Trophoblast cell (in vitro differentiated cells and primary cell): Measurements from ENCODE around the gene SCRN3.

Source experiments
- DNase-seq, 2 donors: peaks; one replicate each; pipeline ENCODE4 v3.0.0-alpha.2; 2016
- H2AFZ ChIP-seq: 2 replicates; pipeline ENCODE4 v1.6.1; 2013; ENCODE audit warnings: low read length, moderate library complexity, mild to moderate bottlenecking; ENCODE audit not compliant: insufficient read depth, poor library complexity
- H2AK5ac ChIP-seq: 2 replicates; pipeline ENCODE4 v1.6.1; 2013; ENCODE audit warnings: mild to moderate bottlenecking, low read length
- H2BK120ac ChIP-seq: 2 replicates; pipeline ENCODE4 v1.6.1; 2013; ENCODE audit warnings: low read length, mild to moderate bottlenecking, moderate library complexity; ENCODE audit not compliant: insufficient read depth, poor library complexity
- H2BK12ac ChIP-seq: 2 replicates; pipeline ENCODE4 v1.6.1; 2013; ENCODE audit warnings: mild to moderate bottlenecking, low read length, moderate library complexity
- H2BK5ac ChIP-seq: 2 replicates; pipeline ENCODE4 v1.6.1; 2013; ENCODE audit warnings: low read length, low read depth, moderate library complexity, mild to moderate bottlenecking; ENCODE audit not compliant: poor library complexity
- H3K14ac ChIP-seq: 2 replicates; pipeline ENCODE4 v1.6.1; 2013; ENCODE audit warnings: mild to moderate bottlenecking, low read length
- H3K18ac ChIP-seq: 2 replicates; pipeline ENCODE4 v1.6.1; 2013; ENCODE audit warnings: mild to moderate bottlenecking, low read length
- H3K23ac ChIP-seq: 2 replicates; pipeline ENCODE4 v1.6.1; 2013; ENCODE audit warnings: low read length
- H3K27ac ChIP-seq: 2 replicates; pipeline ENCODE4 v1.5.1; 2013; ENCODE audit warnings: low read depth, mild to moderate bottlenecking, inconsistent platforms, low read length, moderate library complexity
- H3K27me3 ChIP-seq: 2 replicates; pipeline ENCODE4 v1.6.1; 2013; ENCODE audit warnings: inconsistent platforms, mild to moderate bottlenecking, low read length, moderate library complexity; ENCODE audit not compliant: insufficient read depth
- H3K36me3 ChIP-seq, 2 experiments: 1 replicate in 1 of 2; 2 replicates in 1 of 2; pipeline ENCODE4 v1.6.1; 2013; ENCODE audit warnings: low read length in 2 of 2, mild to moderate bottlenecking in 2 of 2, moderate library complexity in 1 of 2; ENCODE audit not compliant: insufficient read depth in 2 of 2, control insufficient read depth in 1 of 2
- H3K4ac ChIP-seq: 2 replicates; pipeline ENCODE4 v1.6.1; 2013; ENCODE audit warnings: low read depth, mild to moderate bottlenecking, low read length, moderate library complexity
- H3K4me1 ChIP-seq, 2 experiments: 1 replicate in 1 of 2; 2 replicates in 1 of 2; pipeline ENCODE4 v1.6.1; 2013; ENCODE audit warnings: low read length in 2 of 2, mild to moderate bottlenecking in 2 of 2, moderate library complexity in 1 of 2; ENCODE audit not compliant: insufficient read depth in 2 of 2, control insufficient read depth in 1 of 2
- H3K4me2 ChIP-seq: 2 replicates; pipeline ENCODE4 v1.6.1; 2013; ENCODE audit warnings: inconsistent platforms, mild to moderate bottlenecking, low read length, moderate library complexity
- H3K4me3 ChIP-seq: 2 replicates; pipeline ENCODE4 v1.5.1; 2013; ENCODE audit warnings: mild to moderate bottlenecking, low read depth, low read length, inconsistent platforms
- H3K79me1 ChIP-seq: one replicate; pipeline ENCODE4 v1.6.1; 2013; ENCODE audit warnings: low read length
- H3K79me2 ChIP-seq: 2 replicates; pipeline ENCODE4 v1.6.1; 2013; ENCODE audit warnings: low read length, mild to moderate bottlenecking; ENCODE audit not compliant: control insufficient read depth, insufficient read depth, poor library complexity
- H3K9ac ChIP-seq: 2 replicates; pipeline ENCODE4 v1.6.1; 2013; ENCODE audit warnings: mild to moderate bottlenecking, low read length
- H3K9me3 ChIP-seq: 2 replicates; pipeline ENCODE4 v1.6.1; 2013; ENCODE audit warnings: low read depth, mild to moderate bottlenecking, control low read depth, inconsistent platforms, low read length; ENCODE audit not compliant: insufficient read depth
- H4K12ac ChIP-seq: 2 replicates; pipeline ENCODE4 v1.6.1; 2013; ENCODE audit warnings: low read depth, mild to moderate bottlenecking, low read length, moderate library complexity
- H4K8ac ChIP-seq: 2 replicates; pipeline ENCODE4 v1.6.1; 2013; ENCODE audit warnings: low read depth, mild to moderate bottlenecking, low read length, moderate library complexity
- H4K91ac ChIP-seq: one replicate; pipeline ENCODE4 v1.6.1; 2013; ENCODE audit warnings: low read depth, mild to moderate bottlenecking, low read length, moderate library complexity
- WGBS: extraction: QIAGEN DNeasy Blood & Tissue Kit; methylation state at CpG from one replicate; pipeline ENCODE4 v1.1.7; 2013; ENCODE audit warnings: missing lambda C conversion rate; ENCODE audit not compliant: insufficient read length, insufficient coverage; ENCODE audit errors: extremely low coverage; 5-methylcytosine and 5-hydroxymethylcytosine counted together

Gene SCRN3

DNA sequence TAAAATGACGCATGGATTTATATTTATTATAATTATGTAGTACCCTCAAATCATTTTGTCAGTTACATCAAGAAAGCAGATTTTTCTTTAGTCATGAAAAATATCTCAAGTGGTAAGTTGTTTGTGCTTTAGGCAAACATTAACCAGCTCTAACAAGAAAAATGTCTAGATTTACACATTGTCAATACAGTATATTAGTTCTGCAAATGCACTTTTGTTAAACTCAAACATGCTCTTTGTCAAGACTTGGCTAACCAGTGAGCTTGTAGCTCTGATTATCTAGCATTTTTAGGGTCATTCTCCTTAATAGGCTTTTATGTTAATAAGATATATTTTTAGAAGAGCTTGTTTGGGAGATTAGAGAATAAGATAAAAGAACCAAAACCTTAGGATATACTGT, 32.7 kb downstream of the SCRN3 start:
- Histone ChIP-seq H3K27me3 (no peaks in the 10 kb centered on the region), H3K27ac (no peak overlapping the region), H2BK12ac (no peak overlapping the region), H2BK5ac (no peak overlapping the region), H3K4me2 (no peak overlapping the region), H3K79me1 (no peaks in the 10 kb centered on the region), H3K9me3 (no peaks in the 10 kb centered on the region), H3K14ac (no peak overlapping the region), H3K4ac (no peak overlapping the region), H4K12ac (no peak overlapping the region), H2BK120ac (no peak overlapping the region), H3K23ac (no peak overlapping the region), H4K91ac (no peak overlapping the region), H3K4me1 (no peaks in the 10 kb centered on the region), H4K8ac (no peak overlapping the region), H3K18ac (no peak overlapping the region), H3K79me2 (no peaks in the 10 kb centered on the region), H2AFZ (no peak overlapping the region), H3K9ac (no peak overlapping the region), H3K36me3 (peaks cover 0 to 2% of the 10 kb centered on the region in 2 experiments), H3K4me3 (no peak overlapping the region), H2AK5ac (no peak overlapping the region)
- no peak for DNase-seq
- no CpG with 5 or more reads among the region's 1 CpG for whole genome bisulfite sequencing

DNA sequence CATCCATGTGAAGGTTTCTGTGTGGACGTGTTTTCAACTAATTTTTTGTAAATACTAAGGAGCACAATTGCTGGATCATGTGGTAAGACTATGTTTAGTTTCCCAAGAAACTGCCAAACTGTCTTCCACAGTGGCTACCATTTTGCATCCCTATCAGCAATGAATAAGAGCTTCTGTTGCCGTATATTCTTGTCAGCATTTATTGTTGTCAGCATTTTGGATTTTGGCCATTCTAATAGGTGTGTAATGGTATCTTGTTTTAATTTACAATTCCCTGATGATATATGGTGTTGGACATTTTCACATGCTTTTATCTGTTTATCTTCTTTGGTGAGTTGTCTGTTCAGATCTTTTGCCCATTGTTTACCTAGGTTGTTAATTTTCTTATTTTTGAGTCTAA, 34.5 kb downstream of the SCRN3 start:
- H3K79me2 ChIP-seq: no peaks in the 10 kb centered on the region
- no peak overlapping the region for H3K14ac ChIP-seq
- H3K4me3 ChIP-seq: no peak overlapping the region
- peaks cover 0 to 2% of the 10 kb centered on the region in 2 experiments for H3K36me3 ChIP-seq
- H3K4me2 ChIP-seq: no peak overlapping the region
- H2AFZ ChIP-seq: no peak overlapping the region
- no peak overlapping the region for H2BK12ac ChIP-seq
- no peak overlapping the region for H2BK120ac ChIP-seq
- H3K4ac ChIP-seq: no peak overlapping the region
- no peak overlapping the region for H4K12ac ChIP-seq
- no peak overlapping the region for H3K23ac ChIP-seq
- no peaks in the 10 kb centered on the region for H3K9me3 ChIP-seq
- no peak overlapping the region for H2BK5ac ChIP-seq
- H3K27ac ChIP-seq: no peak overlapping the region
- no peak overlapping the region for H3K18ac ChIP-seq
- H4K8ac ChIP-seq: no peak overlapping the region
- no peak overlapping the region for H4K91ac ChIP-seq
- no peaks in the 10 kb centered on the region for H3K4me1 ChIP-seq
- no peaks in the 10 kb centered on the region for H3K79me1 ChIP-seq
- no peak overlapping the region for H3K9ac ChIP-seq
- no peaks in the 10 kb centered on the region for H3K27me3 ChIP-seq
- WGBS: no CpG with 5 or more reads among the region's 2 CpGs
- H2AK5ac ChIP-seq: no peak overlapping the region
- DNase-seq: no peak

DNA sequence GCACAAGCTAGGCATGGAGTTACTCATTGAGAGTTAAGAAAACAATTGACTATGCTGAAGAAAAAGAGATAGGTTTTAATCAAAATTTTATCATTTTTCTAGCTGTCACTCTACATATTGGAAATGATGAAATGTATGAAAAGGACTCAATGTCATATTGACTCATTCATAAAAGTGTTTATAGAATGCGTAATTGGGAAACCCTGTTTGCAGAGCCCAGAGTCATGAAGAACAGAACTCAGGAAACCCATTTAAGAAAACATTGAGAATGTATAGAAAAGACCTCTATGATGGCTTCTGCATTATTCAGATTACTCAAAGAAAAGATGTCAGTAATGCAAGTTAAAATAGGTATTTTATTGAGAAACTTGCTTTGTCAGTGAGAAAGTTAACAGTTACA, 36.4 kb downstream of the SCRN3 start:
- Histone ChIP-seq H2BK12ac (no peak overlapping the region), H3K4ac (no peak overlapping the region), H4K8ac (no peak overlapping the region), H3K27ac (no peak overlapping the region), H3K4me3 (no peak overlapping the region), H3K79me2 (no peaks in the 10 kb centered on the region), H3K4me2 (no peak overlapping the region), H3K4me1 (no peaks in the 10 kb centered on the region), H3K18ac (no peak overlapping the region), H3K23ac (no peak overlapping the region), H3K79me1 (no peaks in the 10 kb centered on the region), H2BK5ac (no peak overlapping the region), H4K12ac (no peak overlapping the region), H2AFZ (no peak overlapping the region), H3K36me3 (peaks cover 0 to 2% of the 10 kb centered on the region in 2 experiments), H3K27me3 (no peaks in the 10 kb centered on the region), H3K9me3 (no peaks in the 10 kb centered on the region), H3K14ac (no peak overlapping the region), H2AK5ac (no peak overlapping the region), H3K9ac (no peak overlapping the region), H4K91ac (no peak overlapping the region), H2BK120ac (no peak overlapping the region)
- no CpG with 5 or more reads among the region's 1 CpG for WGBS
- DNase-seq: no peak

DNA sequence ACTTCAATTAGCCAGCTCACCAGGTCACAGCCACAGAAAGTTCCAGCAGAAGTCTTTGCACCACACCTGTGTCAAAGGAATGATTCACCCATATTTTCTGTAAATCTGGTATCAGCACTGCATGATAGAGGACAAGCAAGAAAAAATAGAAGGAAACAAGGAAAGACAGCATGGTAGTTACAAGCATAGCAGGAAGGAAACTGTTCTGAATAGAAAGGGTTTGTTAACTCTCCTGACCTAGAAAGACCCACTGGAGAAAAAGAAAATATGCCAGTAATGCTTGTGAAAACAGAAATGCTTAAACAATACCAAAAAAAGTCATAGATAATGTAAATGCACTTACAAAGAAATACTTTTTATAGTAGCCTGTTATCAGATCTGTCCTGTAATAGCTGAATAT, 40.8 kb downstream of the SCRN3 start:
- no peak overlapping the region for H2BK12ac ChIP-seq
- H3K23ac ChIP-seq: no peak overlapping the region
- H3K4me1 ChIP-seq: peaks cover 0 to 4% of the 10 kb centered on the region in 2 experiments
- no peak overlapping the region for H4K91ac ChIP-seq
- no peak overlapping the region for H3K27ac ChIP-seq
- no peak overlapping the region for H2BK5ac ChIP-seq
- H3K9me3 ChIP-seq: no peaks in the 10 kb centered on the region
- H3K79me2 ChIP-seq: no peaks in the 10 kb centered on the region
- H3K27me3 ChIP-seq: no peaks in the 10 kb centered on the region
- no peak overlapping the region for H2AFZ ChIP-seq
- no peak overlapping the region for H3K18ac ChIP-seq
- H2AK5ac ChIP-seq: no peak overlapping the region
- no peak for DNase-seq
- no peaks in the 10 kb centered on the region for H3K79me1 ChIP-seq
- H3K4ac ChIP-seq: no peak overlapping the region
- H3K4me3 ChIP-seq: no peak overlapping the region
- no peak overlapping the region for H2BK120ac ChIP-seq
- H3K9ac ChIP-seq: no peak overlapping the region
- H4K8ac ChIP-seq: no peak overlapping the region
- peaks cover 0 to 2% of the 10 kb centered on the region in 2 experiments for H3K36me3 ChIP-seq
- H3K4me2 ChIP-seq: no peak overlapping the region
- no peak overlapping the region for H3K14ac ChIP-seq
- H4K12ac ChIP-seq: no peak overlapping the region
